GM18907 (cell line): ENCODE data around the gene NDST1.

ENCODE experiments used
- ATAC-seq: cut with Tn5 transposase; IDR thresholded peaks from one replicate; pipeline ENCODE4 v1.9.1; 2021; ENCODE audit warnings: mild to moderate bottlenecking, moderate library complexity; ENCODE audit not compliant: unreplicated experiment

The NDST1 gene

GRCh38 chr5:150561571-150562275 lies 53.8 kb downstream of the NDST1 start:
- no peak for ATAC-seq

- no peak for ATAC-seq
Measured at GRCh38 chr5:150562832-150563231, 54.9 kb downstream of the NDST1 start.

GRCh38 chr5:150565868-150566267 lies 57.9 kb downstream of the NDST1 start:
- ATAC-seq = no peak

DNA sequence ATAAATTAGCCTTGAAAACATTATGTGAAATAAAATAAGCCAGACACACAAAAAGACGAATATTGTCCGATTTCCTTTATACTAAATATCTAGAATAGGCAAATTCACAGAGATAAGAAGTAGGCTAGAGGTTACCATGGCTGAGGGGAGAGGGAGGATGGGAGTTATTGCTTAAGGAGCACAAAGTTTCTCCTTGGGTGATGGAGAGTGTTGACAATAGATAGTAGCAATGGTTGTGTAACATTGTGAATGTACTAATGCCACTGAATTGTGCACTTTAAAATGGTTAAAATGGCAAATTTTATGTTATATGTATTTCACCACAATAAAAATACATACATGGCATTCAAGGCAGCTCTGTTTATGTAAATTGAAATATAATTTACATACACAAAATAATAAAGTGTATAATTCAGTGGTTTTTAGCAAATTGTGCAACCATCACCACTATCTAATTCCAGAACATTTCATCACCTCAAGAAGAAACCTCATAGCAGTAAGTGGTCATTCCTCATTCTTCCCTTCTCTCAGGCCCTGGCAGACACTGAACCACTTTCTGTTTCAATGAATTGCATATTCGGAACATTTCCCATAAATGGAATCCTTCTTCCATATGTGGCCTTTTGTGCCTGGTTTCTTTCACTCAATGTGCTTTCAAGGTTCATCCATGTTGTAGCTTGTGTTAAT lies 59.2 kb downstream of the NDST1 start:
- ATAC-seq = no peak

DNA sequence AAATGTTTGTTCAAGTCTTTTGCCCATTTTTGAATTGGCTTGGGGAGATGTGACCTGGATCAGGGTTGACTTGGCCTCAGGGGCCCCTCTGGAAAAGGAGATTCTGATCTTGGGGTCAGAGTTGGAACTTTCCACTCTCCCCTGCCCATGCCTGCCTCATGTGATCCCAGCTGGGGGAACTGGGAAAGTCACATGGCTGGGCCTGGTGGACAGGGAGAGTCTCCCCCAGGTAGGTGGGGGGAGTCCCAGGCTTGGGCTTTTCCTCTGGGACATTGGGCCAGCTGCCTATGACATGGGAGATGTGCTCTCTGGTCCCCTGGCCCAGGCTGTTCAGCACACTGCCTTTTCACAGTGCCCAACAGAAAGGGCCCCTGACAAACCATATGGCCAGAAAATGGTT lies 60.7 kb downstream of the NDST1 start:
- no peak for ATAC-seq

DNA sequence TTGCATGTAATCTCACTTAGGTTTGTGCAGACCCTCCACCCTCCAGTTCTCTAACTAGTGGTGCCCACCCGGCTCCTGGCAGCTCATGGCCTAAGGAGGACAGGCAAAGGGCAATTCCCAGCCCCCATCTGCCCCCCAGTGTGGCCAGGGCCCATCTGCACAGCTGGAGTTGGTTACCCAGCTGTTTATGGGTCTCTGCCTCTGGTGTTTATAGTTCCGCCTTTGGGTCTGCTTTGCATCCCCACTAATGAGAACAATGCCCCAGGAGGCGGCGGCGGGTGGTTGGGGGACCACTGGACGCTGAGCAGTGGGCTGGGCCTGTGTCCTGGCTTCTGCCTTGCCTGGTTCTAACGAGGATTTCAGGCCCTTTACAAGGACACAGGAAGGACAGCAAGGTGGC lies 62.4 kb downstream of the NDST1 start:
- ATAC-seq = no peak

DNA sequence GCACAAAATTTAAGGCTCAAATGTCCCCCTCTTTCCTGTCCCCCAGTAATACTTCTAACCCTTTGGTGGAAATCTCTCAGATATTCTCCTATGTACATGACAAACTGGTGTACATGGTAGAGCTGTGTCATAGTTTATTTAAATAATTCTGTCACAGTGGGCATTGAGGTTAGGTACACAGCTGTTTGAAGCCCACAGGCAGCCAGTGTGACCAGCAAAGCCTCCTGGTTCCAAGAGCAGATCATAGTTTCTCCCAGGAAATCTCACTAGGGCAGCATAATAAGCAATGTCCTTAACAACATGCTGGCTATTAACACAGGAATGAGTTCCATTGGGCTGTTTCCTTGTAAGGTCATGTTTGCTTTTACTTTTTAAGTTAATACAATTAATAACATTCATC lies 63.9 kb downstream of the NDST1 start:
- no peak for ATAC-seq

- ATAC-seq = no peak
Measured at GRCh38 chr5:150573216-150573615, 65.3 kb downstream of the NDST1 start.

DNA sequence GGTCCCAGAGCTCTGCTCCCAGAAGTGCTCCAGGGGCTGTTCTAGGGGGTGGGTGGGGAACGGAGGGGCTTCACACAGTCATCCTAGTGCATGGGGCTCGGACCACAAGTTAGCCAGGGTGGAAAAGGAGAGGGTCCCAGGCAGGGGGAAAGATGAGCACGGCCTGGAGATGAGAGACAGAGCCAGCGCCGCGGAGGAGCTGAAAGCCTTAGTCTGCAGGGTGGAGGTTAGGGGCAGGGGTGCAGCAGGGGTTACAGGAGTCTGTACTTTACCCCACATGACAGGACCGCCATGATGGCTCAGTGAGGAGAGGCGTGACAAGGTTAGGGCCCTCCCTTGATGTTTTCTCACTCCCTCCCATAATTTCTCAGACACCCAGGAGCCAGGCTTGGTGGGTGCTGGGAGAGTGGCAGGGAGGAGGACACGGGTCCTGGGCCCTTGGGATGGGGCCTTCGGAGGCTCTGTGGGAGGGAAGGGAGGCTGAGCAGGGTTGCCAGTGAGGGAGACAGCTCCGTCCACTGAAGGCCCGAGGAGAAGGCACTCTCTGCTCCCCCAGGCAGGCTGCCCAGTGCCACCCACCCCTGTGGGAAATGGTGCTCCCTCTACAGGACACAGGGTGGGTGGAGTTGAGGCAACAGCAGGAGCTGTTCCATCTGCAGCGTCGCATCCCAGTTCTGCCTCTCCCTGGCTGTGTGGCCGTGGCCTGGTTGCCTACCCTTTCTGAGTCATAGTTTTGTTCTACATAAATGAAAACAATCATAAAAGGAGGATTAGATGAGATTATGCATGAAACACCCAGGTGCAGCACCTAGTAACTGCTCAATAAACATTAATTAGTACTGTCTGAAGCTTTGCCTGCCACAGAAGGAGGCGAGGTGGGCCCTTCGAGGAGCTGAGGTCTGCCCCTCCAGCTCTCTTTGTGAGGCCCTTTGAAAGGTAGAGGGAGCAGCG lies 66.2 kb downstream of the NDST1 start:
- no peak for ATAC-seq

DNA sequence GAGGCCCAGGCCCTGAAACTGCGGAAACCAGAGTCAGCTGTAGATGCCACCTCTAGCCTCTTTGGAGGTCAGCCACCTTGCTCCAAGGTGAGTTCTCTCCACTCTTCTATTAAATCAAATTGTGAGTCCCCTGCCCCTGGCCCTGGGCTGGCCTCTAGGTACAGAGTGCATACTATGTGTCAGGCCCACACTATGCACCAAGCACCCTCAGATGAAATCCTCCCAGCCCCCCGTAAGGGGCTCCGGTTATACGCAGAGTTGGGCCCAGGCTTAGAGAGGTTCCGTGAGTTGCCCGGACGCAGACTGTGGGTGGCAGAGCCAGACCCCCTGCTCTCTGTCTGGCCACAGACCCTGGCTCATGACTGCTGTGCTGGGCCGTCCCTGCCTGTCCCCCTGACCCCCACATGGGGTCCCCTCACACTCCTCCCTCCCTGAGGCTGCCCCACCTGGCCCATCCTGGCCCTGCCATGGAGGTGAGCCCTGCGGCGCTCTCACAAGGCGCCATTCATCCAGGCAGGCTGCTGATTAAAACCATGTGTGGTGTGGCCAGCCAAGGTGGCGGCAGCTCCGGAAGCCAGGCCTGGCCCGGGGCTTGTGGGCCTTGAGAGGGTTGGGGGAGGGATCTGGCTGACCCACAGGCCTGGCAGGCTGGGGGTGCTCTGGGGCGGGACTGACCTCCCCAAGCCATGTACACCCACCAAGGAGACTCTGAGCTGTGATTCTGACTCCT lies 67.1 kb downstream of the NDST1 start:
- ATAC-seq = no peak

DNA sequence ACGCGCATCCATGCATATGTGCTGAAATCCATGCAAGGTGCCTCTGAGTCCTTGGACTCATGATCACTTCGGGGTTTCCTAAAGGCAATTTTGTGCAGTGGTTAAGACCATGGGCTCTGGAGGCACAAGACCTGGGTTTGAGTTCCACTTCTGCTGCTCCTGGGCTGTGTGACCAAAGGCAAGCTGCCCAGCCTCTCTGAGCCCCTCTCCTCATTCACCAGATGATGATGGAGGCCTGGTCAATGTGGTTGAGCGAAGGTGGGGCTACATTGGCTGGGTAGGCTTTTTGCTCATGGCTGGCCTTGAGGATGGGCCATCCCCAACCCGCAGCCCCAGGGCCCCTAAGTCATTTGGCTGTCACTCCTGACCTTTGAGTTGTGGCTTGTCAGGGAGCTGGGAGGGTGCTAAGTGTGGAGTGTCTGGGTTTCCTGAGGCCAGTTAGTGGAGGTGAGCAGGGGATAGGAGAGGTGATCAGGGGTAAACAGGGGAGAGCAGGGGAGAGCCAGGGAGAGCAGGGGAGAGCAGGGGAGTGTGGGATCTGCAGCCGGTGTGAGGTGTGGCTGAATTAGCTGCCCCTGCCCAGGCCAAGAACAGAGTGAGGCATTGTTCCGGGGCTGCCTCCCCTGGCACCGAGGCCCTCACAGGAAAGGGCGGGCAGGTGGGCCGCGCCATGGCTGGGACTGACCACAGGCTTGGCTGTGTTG lies 68.0 kb downstream of the NDST1 start:
- ATAC-seq = no peak

DNA sequence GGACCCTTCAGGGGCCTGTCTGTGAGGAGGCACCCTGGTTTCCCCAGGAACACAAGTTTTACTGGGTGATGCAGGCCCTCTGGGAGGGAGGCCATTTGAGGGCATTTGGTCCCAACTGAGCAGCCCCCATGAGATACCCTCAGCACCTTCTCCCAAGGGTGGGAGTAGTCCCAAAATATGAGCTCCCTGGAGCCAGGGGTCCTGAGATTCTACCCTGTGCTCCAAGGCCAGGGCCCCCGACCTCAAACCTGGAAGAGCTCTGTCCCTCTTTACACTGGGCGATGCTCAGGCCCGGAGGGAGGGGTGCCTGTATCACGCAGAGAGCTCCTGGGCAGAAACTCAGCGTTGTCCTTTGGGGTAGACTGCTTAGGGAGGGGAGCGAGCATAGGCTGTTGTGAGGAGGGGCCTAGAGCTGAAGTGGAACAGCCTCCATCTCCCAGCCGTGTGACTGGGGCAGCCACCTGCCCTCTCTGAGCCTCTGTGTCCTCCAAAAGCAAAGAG lies 68.6 kb downstream of the NDST1 start:
- no peak for ATAC-seq

GRCh38 chr5:150577378-150578139 lies 69.6 kb downstream of the NDST1 start:
- ATAC-seq = no peak

- no peak for ATAC-seq
Measured at GRCh38 chr5:150578781-150579461, 71.0 kb downstream of the NDST1 start.

DNA sequence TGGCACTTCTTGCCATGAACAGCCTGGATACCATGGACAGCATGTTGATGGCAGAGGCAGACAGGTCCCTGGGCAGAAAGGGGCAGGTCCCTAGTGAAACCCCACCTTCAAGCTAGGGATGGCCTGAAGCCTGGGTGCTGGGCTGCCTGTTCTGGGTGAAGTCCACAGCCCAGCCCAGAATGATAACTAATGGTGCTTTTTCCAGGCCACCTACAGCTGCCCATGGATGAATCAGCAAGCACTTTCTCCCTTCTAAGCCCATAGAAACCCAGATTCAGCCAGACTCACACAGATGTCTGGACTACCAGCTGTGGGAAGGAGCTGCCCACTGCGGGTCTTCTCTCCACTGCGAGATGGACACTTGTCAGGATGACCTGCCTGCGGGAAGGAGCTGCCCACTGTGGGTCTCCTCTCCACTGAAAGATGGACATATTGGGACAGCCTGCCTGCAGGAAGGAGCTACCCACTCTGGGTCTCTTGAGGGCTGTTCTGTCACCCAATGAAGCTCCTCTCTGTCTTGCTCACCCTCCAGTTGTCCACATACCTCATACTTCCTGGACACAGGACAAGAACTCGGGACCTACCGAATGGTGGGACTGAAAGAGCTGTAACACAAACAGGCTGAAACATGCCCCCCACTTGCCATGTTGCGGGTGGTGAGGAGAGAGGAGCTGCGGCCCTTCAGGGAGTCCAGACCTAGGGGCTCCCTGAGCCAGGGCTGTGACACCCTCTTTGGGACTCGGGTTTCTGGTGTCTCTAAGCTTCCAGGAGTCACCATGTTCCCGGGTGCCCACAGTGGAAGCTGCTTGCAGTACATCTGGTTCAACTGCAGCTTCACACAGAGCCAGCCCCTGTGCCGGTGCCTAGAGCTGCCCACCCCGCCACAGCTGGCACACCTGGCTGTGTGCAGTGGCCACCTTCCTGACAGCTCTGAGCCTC lies 71.8 kb downstream of the NDST1 start:
- ATAC-seq = no peak

GRCh38 chr5:150580917-150581316 lies 73.0 kb downstream of the NDST1 start:
- ATAC-seq = no peak

GRCh38 chr5:150582241-150583109 lies 74.5 kb downstream of the NDST1 start:
- ATAC-seq = no peak
